WTC11 (cell line): ENCODE data around the gene ARHGAP25. TPM values are rescaled to one million over a fixed set of nuclear protein-coding genes. Genes with fewer than 3 reads are reported as not detected.

Experiments used
- ATAC-seq: fragments of 200-7000 bp; cut with Tn5 transposase; 2 replicates; pipeline ENCODE4 v1.10.0; 2021; ENCODE audit warnings: mild to moderate bottlenecking, moderate library complexity
- CTCF ChIA-PET: fragments of 300-600 bp; sonication (Branson Sonifier 250); formaldehyde crosslinking; loops from one replicate; lab custom pipeline; 2021; ENCODE audit warnings: antibody characterized with exemption; lab: Charles Lee
- POLR2A ChIA-PET: fragments of 350-600 bp; sonication (Branson Sonifier 250); formaldehyde crosslinking; loops from one replicate; lab custom pipeline; 2021; ENCODE audit warnings: antibody characterized with exemption; lab: Charles Lee
- DNase-seq: peaks from one replicate; pipeline ENCODE4 v3.0.0; 2021; ENCODE audit warnings: low spot score
- H3K27ac Mint-ChIP-seq: 2 replicates; pipeline ENCODE4 v1.8.0; 2021; ENCODE audit warnings: mixed read lengths
- H3K27me3 Mint-ChIP-seq: 2 replicates; pipeline ENCODE4 v1.8.0; 2021; ENCODE audit warnings: low read depth, mild to moderate bottlenecking, moderate library complexity, mixed read lengths
- H3K36me3 Mint-ChIP-seq: 2 replicates; pipeline ENCODE4 v1.8.0; 2021; ENCODE audit warnings: mixed read lengths
- H3K4me1 Mint-ChIP-seq: 2 replicates; pipeline ENCODE4 v1.8.0; 2022; ENCODE audit warnings: mixed read lengths
- H3K4me3 Mint-ChIP-seq: 2 replicates; pipeline ENCODE4 v1.8.0; 2021; ENCODE audit warnings: mild to moderate bottlenecking, moderate library complexity, mixed read lengths
- H3K9me3 Mint-ChIP-seq: 2 replicates; pipeline ENCODE4 v1.8.0; 2021; ENCODE audit warnings: mixed read lengths
- CREM ChIP-seq: sonication (generic); formaldehyde crosslinking; IDR thresholded peaks from 2 replicates; pipeline ENCODE4 v1.8.1; 2022; ENCODE audit warnings: mild to moderate bottlenecking, missing genetic modification reagents, moderate library complexity
- ESRRA ChIP-seq: sonication (generic); formaldehyde crosslinking; IDR thresholded peaks from 2 replicates; pipeline ENCODE4 v1.8.1; 2022; ENCODE audit warnings: mild to moderate bottlenecking, missing genetic modification reagents, borderline replicate concordance
- ETV6 ChIP-seq: sonication (generic); formaldehyde crosslinking; IDR thresholded peaks from 2 replicates; pipeline ENCODE4 v1.8.1; 2022; ENCODE audit warnings: mild to moderate bottlenecking, missing genetic modification reagents
- FOXJ3 ChIP-seq: sonication (generic); formaldehyde crosslinking; IDR thresholded peaks from 2 replicates; pipeline ENCODE4 v1.9.0; 2021; ENCODE audit warnings: missing genetic modification reagents, mild to moderate bottlenecking, borderline replicate concordance
- GRHL2 ChIP-seq: fragments of 250-450 bp; sonication (Bioruptor Pico); IDR thresholded peaks from 2 replicates; pipeline ENCODE4 v1.8.0; 2022; ENCODE audit warnings: mild to moderate bottlenecking, moderate library complexity; ENCODE audit not compliant: insufficient replicate concordance, severe bottlenecking
- JUN ChIP-seq: sonication (generic); formaldehyde crosslinking; IDR thresholded peaks from 2 replicates; pipeline ENCODE4 v1.8.0; 2023; ENCODE audit warnings: mild to moderate bottlenecking, missing genetic modification reagents
- NFATC4 ChIP-seq: fragments of 250-450 bp; sonication (Bioruptor Pico); IDR thresholded peaks from 2 replicates; pipeline ENCODE4 v1.9.0; 2021; ENCODE audit warnings: mild to moderate bottlenecking
- NFYB ChIP-seq: sonication (generic); formaldehyde crosslinking; conservative IDR thresholded peaks from 2 replicates; pipeline ENCODE4 v1.8.0; 2022; ENCODE audit warnings: low read depth, missing genetic modification reagents
- NR1H2 ChIP-seq: sonication (generic); formaldehyde crosslinking; IDR thresholded peaks from 2 replicates; pipeline ENCODE4 v1.9.0; 2021; ENCODE audit warnings: mild to moderate bottlenecking, moderate library complexity, missing genetic modification reagents
- OVOL2 ChIP-seq: fragments of 250-450 bp; sonication (Bioruptor Pico); IDR thresholded peaks from 2 replicates; pipeline ENCODE4 v1.9.0; 2021; ENCODE audit warnings: mild to moderate bottlenecking, borderline replicate concordance
- ZNF138 ChIP-seq: sonication (generic); formaldehyde crosslinking; conservative IDR thresholded peaks from 2 replicates; pipeline ENCODE4 v1.8.1; 2022; ENCODE audit warnings: mild to moderate bottlenecking, moderate library complexity, missing genetic modification reagents
- ZNF317 ChIP-seq: sonication (generic); formaldehyde crosslinking; IDR thresholded peaks from 2 replicates; pipeline ENCODE4 v1.8.1; 2023; ENCODE audit warnings: low read depth, mild to moderate bottlenecking, moderate library complexity, missing genetic modification reagents, borderline replicate concordance
- total RNA-seq: library from RNA; stranded (reverse); gene quantifications from 3 replicates; pipeline ENCODE4 v1.2.3, GENCODE V29; 2021
- TF ChIP-seq, protein P1 (sequence below): sonication (generic); formaldehyde crosslinking; IDR thresholded peaks from 2 replicates; pipeline ENCODE4 v1.8.0; 2022; ENCODE audit warnings: mild to moderate bottlenecking, missing genetic modification reagents
- TF ChIP-seq, protein P2 (sequence below): sonication (generic); formaldehyde crosslinking; IDR thresholded peaks from 2 replicates; pipeline ENCODE4 v1.8.1; 2022; ENCODE audit warnings: missing genetic modification reagents, borderline replicate concordance
- TF ChIP-seq, protein P3 (sequence below): sonication (generic); formaldehyde crosslinking; IDR thresholded peaks from 2 replicates; pipeline ENCODE4 v1.8.1; 2022; ENCODE audit warnings: low read depth, mild to moderate bottlenecking, moderate library complexity, missing genetic modification reagents, borderline replicate concordance

Gene ARHGAP25
- total RNA-seq, 1 experiment from 2014 or later = 2.9 TPM

GRCh38 chr2:68827666-68828065 lies 93.1 kb downstream of the ARHGAP25 start:
- ChIA-PET POLR2A (no interaction called here), CTCF (no interaction called here)
- TF ChIP-seq, protein P1, sequence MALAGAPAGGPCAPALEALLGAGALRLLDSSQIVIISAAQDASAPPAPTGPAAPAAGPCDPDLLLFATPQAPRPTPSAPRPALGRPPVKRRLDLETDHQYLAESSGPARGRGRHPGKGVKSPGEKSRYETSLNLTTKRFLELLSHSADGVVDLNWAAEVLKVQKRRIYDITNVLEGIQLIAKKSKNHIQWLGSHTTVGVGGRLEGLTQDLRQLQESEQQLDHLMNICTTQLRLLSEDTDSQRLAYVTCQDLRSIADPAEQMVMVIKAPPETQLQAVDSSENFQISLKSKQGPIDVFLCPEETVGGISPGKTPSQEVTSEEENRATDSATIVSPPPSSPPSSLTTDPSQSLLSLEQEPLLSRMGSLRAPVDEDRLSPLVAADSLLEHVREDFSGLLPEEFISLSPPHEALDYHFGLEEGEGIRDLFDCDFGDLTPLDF (CRISPR knock-in tag) = no peak
- TF ChIP-seq NR1H2 (CRISPR knock-in tag) (no peak), NFYB (CRISPR knock-in tag) (no peak), ETV6 (CRISPR knock-in tag) (no peak), FOXJ3 (CRISPR knock-in tag) (no peak), ESRRA (no peak), ZNF138 (no peak)
- TF ChIP-seq, protein P2, sequence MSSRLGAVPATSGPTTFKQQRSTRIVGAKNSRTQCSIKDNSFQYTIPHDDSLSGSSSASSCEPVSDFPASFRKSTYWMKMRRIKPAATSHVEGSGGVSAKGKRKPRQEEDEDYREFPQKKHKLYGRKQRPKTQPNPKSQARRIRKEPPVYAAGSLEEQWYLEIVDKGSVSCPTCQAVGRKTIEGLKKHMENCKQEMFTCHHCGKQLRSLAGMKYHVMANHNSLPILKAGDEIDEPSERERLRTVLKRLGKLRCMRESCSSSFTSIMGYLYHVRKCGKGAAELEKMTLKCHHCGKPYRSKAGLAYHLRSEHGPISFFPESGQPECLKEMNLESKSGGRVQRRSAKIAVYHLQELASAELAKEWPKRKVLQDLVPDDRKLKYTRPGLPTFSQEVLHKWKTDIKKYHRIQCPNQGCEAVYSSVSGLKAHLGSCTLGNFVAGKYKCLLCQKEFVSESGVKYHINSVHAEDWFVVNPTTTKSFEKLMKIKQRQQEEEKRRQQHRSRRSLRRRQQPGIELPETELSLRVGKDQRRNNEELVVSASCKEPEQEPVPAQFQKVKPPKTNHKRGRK (CRISPR knock-in tag) = no peak
- Mint-ChIP-seq H3K4me3 (no peak overlapping the region), H3K36me3 (no peaks in the 10 kb centered on the region; the same call in 1 of the 2 replicates), H3K4me1 (peaks cover 11% of the 10 kb centered on the region), H3K27me3 (no peaks in the 10 kb centered on the region; the same call in 1 of the 2 replicates), H3K27ac (no peak overlapping the region), H3K9me3 (peaks cover 4% of the 10 kb centered on the region; the same call in 1 of the 2 replicates)
- no peak for ATAC-seq
- no peak for DNase-seq

DNA sequence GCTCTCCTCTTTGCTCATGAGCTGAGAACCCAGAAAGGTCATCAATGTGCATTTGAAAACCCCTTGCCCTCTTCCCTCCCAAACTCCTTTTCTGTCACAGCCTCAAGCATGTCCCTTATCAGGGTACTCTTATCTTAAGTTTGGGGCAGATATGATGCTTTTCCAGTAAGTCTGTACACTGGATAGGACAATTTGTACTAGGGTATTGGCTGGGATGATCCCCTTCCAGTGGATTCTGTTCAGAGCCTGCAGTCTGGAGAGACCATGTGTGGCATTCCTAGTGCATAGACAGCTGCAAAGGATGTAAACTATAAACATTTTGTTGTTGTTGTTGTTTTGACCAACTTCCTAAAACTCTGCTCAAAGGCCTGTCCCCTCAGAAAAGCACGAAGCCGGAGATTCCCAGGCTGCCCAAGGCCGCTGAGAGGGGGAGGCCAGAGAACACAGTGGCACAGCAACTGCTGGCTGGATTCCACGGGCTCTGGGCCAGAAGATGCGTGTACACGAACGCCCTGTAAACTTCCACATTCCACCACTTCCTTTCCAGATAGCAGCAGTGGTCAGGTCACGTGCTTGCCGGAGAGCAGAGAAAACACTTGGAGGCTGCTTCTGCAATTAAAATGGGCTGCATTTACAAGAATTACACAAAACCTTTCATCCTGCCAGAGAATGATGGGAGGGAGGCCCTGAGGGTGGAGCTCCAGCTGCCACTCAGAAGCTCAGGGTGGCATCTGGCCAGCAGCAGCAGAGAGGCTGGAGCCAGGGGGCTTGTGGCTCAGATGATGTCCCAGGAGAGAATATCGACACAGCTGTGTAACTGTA lies 94.5 kb downstream of the ARHGAP25 start:
- ChIA-PET POLR2A (no interaction called here), CTCF (interaction anchor here (0.7 to 1.4 kb wide), 5 partner anchors 10 to 120 kb away, joined by 3 to 5 read pairs (median 3); no protein-coding TSS in a partner anchor)
- no peaks in the 10 kb centered on the region for H3K36me3 Mint-ChIP-seq
- peaks cover 4% of the 10 kb centered on the region; the same call in 1 of the 2 replicates for H3K9me3 Mint-ChIP-seq
- no peak for DNase-seq
- no peak overlapping the region for H3K4me3 Mint-ChIP-seq
- TF ChIP-seq, protein P3, sequence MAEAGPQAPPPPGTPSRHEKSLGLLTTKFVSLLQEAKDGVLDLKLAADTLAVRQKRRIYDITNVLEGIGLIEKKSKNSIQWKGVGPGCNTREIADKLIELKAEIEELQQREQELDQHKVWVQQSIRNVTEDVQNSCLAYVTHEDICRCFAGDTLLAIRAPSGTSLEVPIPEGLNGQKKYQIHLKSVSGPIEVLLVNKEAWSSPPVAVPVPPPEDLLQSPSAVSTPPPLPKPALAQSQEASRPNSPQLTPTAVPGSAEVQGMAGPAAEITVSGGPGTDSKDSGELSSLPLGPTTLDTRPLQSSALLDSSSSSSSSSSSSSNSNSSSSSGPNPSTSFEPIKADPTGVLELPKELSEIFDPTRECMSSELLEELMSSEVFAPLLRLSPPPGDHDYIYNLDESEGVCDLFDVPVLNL (CRISPR knock-in tag) = no peak
- TF ChIP-seq ZNF317 = no peak
- no peak for TF ChIP-seq NFATC4
- TF ChIP-seq ETV6 (CRISPR knock-in tag) = no peak
- TF ChIP-seq, protein P2 (CRISPR knock-in tag) = no peak
- H3K4me1 Mint-ChIP-seq = peaks cover 11% of the 10 kb centered on the region
- H3K27ac Mint-ChIP-seq = no peak overlapping the region
- H3K27me3 Mint-ChIP-seq = no peaks in the 10 kb centered on the region; the same call in 1 of the 2 replicates
- peak; percentile 87 for ATAC-seq

DNA sequence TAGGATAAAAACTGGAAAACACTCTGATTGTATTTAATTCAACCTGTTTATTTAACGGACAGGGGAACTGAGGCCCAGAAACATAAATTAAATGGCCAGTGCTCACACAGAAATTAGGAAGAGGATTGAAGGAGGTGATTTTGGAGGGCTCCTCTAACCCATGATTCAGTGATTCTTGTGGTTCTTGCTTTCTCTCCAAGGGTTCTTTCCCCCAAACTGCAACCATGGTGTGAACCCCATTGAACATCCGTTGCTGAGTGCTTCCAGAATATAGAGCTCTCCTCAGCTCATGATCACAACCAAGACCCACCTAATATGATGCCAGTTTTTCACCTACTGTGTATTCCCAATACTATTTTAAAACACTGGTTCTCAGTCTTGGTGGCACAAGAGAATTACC lies 95.1 kb downstream of the ARHGAP25 start:
- ATAC-seq (no peak), DNase-seq (no peak)
- Mint-ChIP-seq H3K9me3 (peaks cover 4% of the 10 kb centered on the region; the same call in 1 of the 2 replicates), H3K4me3 (no peak overlapping the region), H3K36me3 (no peaks in the 10 kb centered on the region), H3K27ac (no peak overlapping the region), H3K27me3 (no peaks in the 10 kb centered on the region; the same call in 1 of the 2 replicates), H3K4me1 (peaks cover 11% of the 10 kb centered on the region)
- ChIA-PET POLR2A (no interaction called here), CTCF (interaction anchor here (0.7 to 1.4 kb wide), 5 partner anchors 9 to 120 kb away, joined by 3 to 5 read pairs (median 3); no protein-coding TSS in a partner anchor)
- TF ChIP-seq OVOL2 (CRISPR knock-in tag) (no peak), GRHL2 (CRISPR knock-in tag) (no peak), JUN (no peak), CREM (no peak)
